Endometrial microvascular endothelial cells (primary cell): ENCODE results near the gene IQSEC3. TPM values are rescaled to one million over a fixed set of nuclear protein-coding genes. Genes with fewer than 3 reads are reported as not detected.

Experiments
- in situ Hi-C: cut with HindIII; loops from 2 replicates; pipeline ENCODE4 v1.10.0; 2017; ENCODE audit warnings: low sequenced_read_pairs, low pct_unique_long_range_greater_than_20kb; ENCODE audit errors: inconsistent ontology term
- total RNA-seq: library from RNA; depleted of rRNA; stranded (reverse); fragments of >200 nt; gene quantifications from one replicate; pipeline ENCODE4 v1.2.3, GENCODE V29; 2015; ENCODE audit errors: inconsistent ontology term

IQSEC3 gene
- total RNA-seq, 1 donor from 2014 or later = not detected

GRCh38 chr12:152440-152839 lies 85.9 kb downstream of the IQSEC3 start:
- in situ Hi-C loops = no loop called here

- in situ Hi-C loops = no loop called here
Measured at GRCh38 chr12:153080-153746, 86.6 kb downstream of the IQSEC3 start.

GRCh38 chr12:154058-154457 lies 87.5 kb downstream of the IQSEC3 start:
- in situ Hi-C loops = no loop called here

GRCh38 chr12:155006-155405 lies 88.4 kb downstream of the IQSEC3 start:
- in situ Hi-C loops = no loop called here

GRCh38 chr12:155646-156045 lies 89.1 kb downstream of the IQSEC3 start:
- in situ Hi-C loops = no loop called here

GRCh38 chr12:156945-157344 lies 90.4 kb downstream of the IQSEC3 start:
- in situ Hi-C loops = no loop called here

GRCh38 chr12:157644-158043 lies 91.1 kb downstream of the IQSEC3 start:
- in situ Hi-C loops = no loop called here

- in situ Hi-C loops = no loop called here
Measured at GRCh38 chr12:159156-159782, 92.7 kb downstream of the IQSEC3 start.

- in situ Hi-C loops = no loop called here
Measured at GRCh38 chr12:160858-161257, 94.3 kb downstream of the IQSEC3 start.

- in situ Hi-C loops = no loop called here
Measured at GRCh38 chr12:161823-162222, 95.3 kb downstream of the IQSEC3 start.

GRCh38 chr12:162467-163307 lies 96.1 kb downstream of the IQSEC3 start:
- in situ Hi-C loops = no loop called here

GRCh38 chr12:163406-163986 lies 96.9 kb downstream of the IQSEC3 start:
- in situ Hi-C loops = no loop called here

- in situ Hi-C loops = no loop called here
Measured at GRCh38 chr12:164207-164606, 97.6 kb downstream of the IQSEC3 start.

- in situ Hi-C loops = no loop called here
Measured at GRCh38 chr12:165862-166368, 99.3 kb downstream of the IQSEC3 start.

GRCh38 chr12:166425-167075 lies 100.0 kb downstream of the IQSEC3 start:
- in situ Hi-C loops = no loop called here

GRCh38 chr12:167959-168600 lies 101.5 kb downstream of the IQSEC3 start:
- in situ Hi-C loops = no loop called here

GRCh38 chr12:168763-169525 lies 102.4 kb downstream of the IQSEC3 start:
- in situ Hi-C loops = no loop called here
